Measurements from ENCODE around the gene PHC1. TPM values are rescaled to one million over a fixed set of nuclear protein-coding genes. Genes with fewer than 3 reads are reported as not detected.

PHC1 gene
- total RNA-seq, 2 experiments from 2014 or later: 33.6 to 52.2 TPM

GRCh38 chr12:8867009-8867408 lies 47.3 kb upstream of the PHC1 start:
- H3K4me3 ChIP-seq (ENCODE audit: low read depth, low read length, poor library complexity, severe bottlenecking): no peak overlapping the region
- H3K27ac ChIP-seq (ENCODE audit: low read depth, low read length, poor library complexity, severe bottlenecking): no peak overlapping the region
- H3K9me3 ChIP-seq (ENCODE audit: low read length): no peaks in the 10 kb centered on the region
- no peaks in the 10 kb centered on the region for H3K79me2 ChIP-seq (ENCODE audit: insufficient read depth, low read depth, low read length)
- no TSS peak for BruUV-seq (replicated peaks)
- H3K36me3 ChIP-seq (ENCODE audit: insufficient read depth, low read length): no peaks in the 10 kb centered on the region
- no peaks in the 10 kb centered on the region for H3K4me1 ChIP-seq (ENCODE audit: insufficient read depth, low read length, poor library complexity, severe bottlenecking)
- H3K4me2 ChIP-seq (ENCODE audit: low read length): no peak overlapping the region
- CTCF ChIA-PET (ENCODE audit: unreplicated experiment): no interaction called here
- intact Hi-C loops (cut with micrococcal nuclease; ENCODE audit: unreplicated experiment): no loop called here
- POLR2A ChIA-PET: interaction anchor here (0.6 kb wide), 1 partner anchor 42 kb away, joined by 3 read pairs; no protein-coding TSS in a partner anchor
- DNase-seq (ENCODE audit: low spot score): no peak
- H2AFZ ChIP-seq (ENCODE audit: low read length): no peak overlapping the region
- H3K9me2 ChIP-seq (ENCODE audit: insufficient read depth, low read length): no peaks in the 10 kb centered on the region
- no peaks in the 10 kb centered on the region for H4K20me1 ChIP-seq (ENCODE audit: insufficient read depth, low read length)
- TF ChIP-seq EZH2phosphoT487 (IDR thresholded peaks at IDR 0.05; ENCODE audit: borderline replicate concordance, low read depth, low read length) (no peak), CTCF (conservative IDR thresholded peaks at IDR 0.05; ENCODE audit: low read length) (no peak)

- no peak for DNase-seq (ENCODE audit: low spot score)
- no TSS peak for BruUV-seq (replicated peaks)
Observed at GRCh38 chr12:8867786-8868185, 46.5 kb upstream of the PHC1 start.

More at GRCh38 chr12:8867786-8868185, 46.5 kb upstream of the PHC1 start:
- no peak overlapping the region for H3K4me3 ChIP-seq (ENCODE audit: low read depth, low read length, poor library complexity, severe bottlenecking)
- H3K4me2 ChIP-seq (ENCODE audit: low read length): no peak overlapping the region
- TF ChIP-seq CTCF (conservative IDR thresholded peaks at IDR 0.05; ENCODE audit: low read length) (no peak), EZH2phosphoT487 (IDR thresholded peaks at IDR 0.05; ENCODE audit: borderline replicate concordance, low read depth, low read length) (no peak)
- H3K36me3 ChIP-seq (ENCODE audit: insufficient read depth, low read length): no peaks in the 10 kb centered on the region
- no peaks in the 10 kb centered on the region for H3K9me2 ChIP-seq (ENCODE audit: insufficient read depth, low read length)
- H2AFZ ChIP-seq (ENCODE audit: low read length): no peak overlapping the region
- ChIA-PET POLR2A (no interaction called here), CTCF (ENCODE audit: unreplicated experiment) (no interaction called here)
- H4K20me1 ChIP-seq (ENCODE audit: insufficient read depth, low read length): no peaks in the 10 kb centered on the region
- H3K79me2 ChIP-seq (ENCODE audit: insufficient read depth, low read depth, low read length): no peaks in the 10 kb centered on the region
- H3K4me1 ChIP-seq (ENCODE audit: insufficient read depth, low read length, poor library complexity, severe bottlenecking): no peaks in the 10 kb centered on the region
- no peak overlapping the region for H3K27ac ChIP-seq (ENCODE audit: low read depth, low read length, poor library complexity, severe bottlenecking)
- no peaks in the 10 kb centered on the region for H3K9me3 ChIP-seq (ENCODE audit: low read length)
- intact Hi-C loops (cut with micrococcal nuclease; ENCODE audit: unreplicated experiment): no loop called here
